IMR-90 (cell line): ENCODE measurements around the gene MACO1.

Experiments
- CHD1 ChIP-seq: IDR thresholded peaks from 2 replicates; pipeline ENCODE4 v1.6.1; 2012; ENCODE audit warnings: low read depth, low read length, improper control_type of control experiment
- MAFK ChIP-seq: IDR thresholded peaks from 2 replicates; pipeline ENCODE4 v1.6.1; 2012; ENCODE audit warnings: low read depth, low read length, improper control_type of control experiment
- POLR2A ChIP-seq: IDR thresholded peaks from 2 replicates; pipeline ENCODE4 v1.6.1; 2012; ENCODE audit warnings: mild to moderate bottlenecking, low read depth, low read length
- RCOR1 ChIP-seq: IDR thresholded peaks from 2 replicates; pipeline ENCODE4 v1.6.1; 2012; ENCODE audit warnings: mild to moderate bottlenecking, low read length, improper control_type of control experiment; ENCODE audit not compliant: insufficient replicate concordance
- TF ChIP-seq, protein P1 (sequence below): conservative IDR thresholded peaks from 2 replicates; pipeline ENCODE4 v1.5.1; 2012; ENCODE audit warnings: mild to moderate bottlenecking, low read depth, low read length, improper control_type of control experiment

DNA sequence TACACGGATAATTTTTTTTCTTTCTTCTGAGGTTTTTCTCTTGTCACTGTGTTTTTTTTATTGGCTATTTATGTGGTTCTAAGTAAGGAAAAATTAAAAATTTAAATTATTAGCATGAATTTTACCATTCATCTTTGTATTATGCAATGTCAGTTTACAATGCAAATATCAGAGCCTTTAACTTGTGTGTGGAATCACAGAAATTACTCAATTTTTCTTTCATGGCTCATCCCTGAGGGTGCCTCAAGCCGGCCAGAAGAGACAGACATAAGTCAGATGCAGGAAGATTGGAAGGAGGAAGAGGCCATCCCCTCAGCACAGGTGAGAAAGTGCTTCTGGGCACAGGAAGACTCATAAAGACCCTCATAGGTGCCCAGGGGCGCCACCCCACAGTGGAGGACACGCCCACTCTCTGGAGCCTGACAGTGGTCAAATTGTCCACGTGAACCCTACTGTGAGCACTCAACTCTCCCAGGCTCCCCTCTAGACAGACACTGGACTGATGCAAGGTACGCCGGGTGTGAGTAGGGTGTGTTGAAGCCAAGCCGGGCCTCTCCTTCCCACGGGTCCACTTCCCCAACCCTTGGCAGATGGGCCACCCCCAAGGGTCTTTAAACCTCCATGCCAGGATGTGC lies 103.2 kb downstream of the MACO1 start:
- TF ChIP-seq CHD1 (no peak), RCOR1 (no peak), POLR2A (no peak), MAFK (no peak)
- TF ChIP-seq, protein P1, sequence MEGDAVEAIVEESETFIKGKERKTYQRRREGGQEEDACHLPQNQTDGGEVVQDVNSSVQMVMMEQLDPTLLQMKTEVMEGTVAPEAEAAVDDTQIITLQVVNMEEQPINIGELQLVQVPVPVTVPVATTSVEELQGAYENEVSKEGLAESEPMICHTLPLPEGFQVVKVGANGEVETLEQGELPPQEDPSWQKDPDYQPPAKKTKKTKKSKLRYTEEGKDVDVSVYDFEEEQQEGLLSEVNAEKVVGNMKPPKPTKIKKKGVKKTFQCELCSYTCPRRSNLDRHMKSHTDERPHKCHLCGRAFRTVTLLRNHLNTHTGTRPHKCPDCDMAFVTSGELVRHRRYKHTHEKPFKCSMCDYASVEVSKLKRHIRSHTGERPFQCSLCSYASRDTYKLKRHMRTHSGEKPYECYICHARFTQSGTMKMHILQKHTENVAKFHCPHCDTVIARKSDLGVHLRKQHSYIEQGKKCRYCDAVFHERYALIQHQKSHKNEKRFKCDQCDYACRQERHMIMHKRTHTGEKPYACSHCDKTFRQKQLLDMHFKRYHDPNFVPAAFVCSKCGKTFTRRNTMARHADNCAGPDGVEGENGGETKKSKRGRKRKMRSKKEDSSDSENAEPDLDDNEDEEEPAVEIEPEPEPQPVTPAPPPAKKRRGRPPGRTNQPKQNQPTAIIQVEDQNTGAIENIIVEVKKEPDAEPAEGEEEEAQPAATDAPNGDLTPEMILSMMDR = no peak
